Endothelial cell of umbilical vein (primary cell): Measurements from ENCODE around the gene SLC14A1. TPM values are rescaled to one million over a fixed set of nuclear protein-coding genes. Genes with fewer than 3 reads are reported as not detected.

Experiments used
- BruUV-seq: library from RNA; stranded (reverse); fragments of 400-500 nt; replicated peaks from 2 replicates; lab custom pipeline; 2021; lab: Mats Ljungman, UMichigan
- CTCF ChIA-PET: fragments of 300-600, 350-600 bp; sonication (Branson Sonifier 250); formaldehyde crosslinking; loops from one replicate; lab custom pipeline; 2021; ENCODE audit warnings: antibody characterized with exemption, inconsistent platforms; lab: Charles Lee
- POLR2A ChIA-PET: fragments of 300-600, 350-600 bp; sonication (Branson Sonifier 250); formaldehyde crosslinking; loops from one replicate; lab custom pipeline; 2021; ENCODE audit warnings: antibody characterized with exemption, inconsistent platforms; lab: Charles Lee
- DNase-seq: peaks from one replicate; pipeline ENCODE4 v3.0.0-alpha.2; 2011; ENCODE audit warnings: low read depth, low spot score
- FAIRE-seq: peaks from 2 replicates; lab custom pipeline; 2011; peaks lifted over from hg19 to GRCh38; lab: Jason Lieb, UNC
- H2AFZ ChIP-seq: 2 replicates; pipeline ENCODE4 v1.6.0; 2012; ENCODE audit warnings: low read depth, low read length, control low read depth, inconsistent platforms
- H3K27ac ChIP-seq: 2 replicates; pipeline ENCODE4 v1.5.1; 2011; ENCODE audit warnings: low read depth, mild to moderate bottlenecking, control low read depth, low read length, moderate library complexity; ENCODE audit not compliant: insufficient read depth
- H3K27me3 ChIP-seq, 2 experiments: 2 replicates each; pipeline versions ENCODE4 v1.6.0 to v1.6.1; 2011; ENCODE audit warnings: low read length in 2 of 2, mixed read lengths in 1 of 2; ENCODE audit not compliant: control insufficient read depth in 2 of 2, insufficient read depth in 2 of 2
- H3K36me3 ChIP-seq, 2 experiments: 2 replicates in 1 of 2; 3 replicates in 1 of 2; pipeline ENCODE4 v1.5.1; 2011; ENCODE audit warnings: low read length in 2 of 2, mild to moderate bottlenecking in 1 of 2, moderate library complexity in 1 of 2; ENCODE audit not compliant: control insufficient read depth in 2 of 2, insufficient read depth in 2 of 2; ENCODE audit errors: extremely low read depth in 1 of 2
- H3K4me1 ChIP-seq: 3 replicates; pipeline ENCODE4 v1.5.1; 2011; ENCODE audit warnings: mild to moderate bottlenecking, low read length; ENCODE audit not compliant: control insufficient read depth, insufficient read depth; ENCODE audit errors: extremely low read depth
- H3K4me2 ChIP-seq: 2 replicates; pipeline ENCODE4 v1.6.1; 2011; ENCODE audit warnings: low read length, control low read depth, mixed read lengths; ENCODE audit not compliant: insufficient read depth
- H3K4me3 ChIP-seq, 3 experiments: fragments of 200-600 bp in 1 of 3; sonication (generic), shearing (Covaris generic) in 1 of 3; replicated peaks in 1 of 3; 2 replicates each; pipeline ENCODE4 v1.5.1; 2011 to 2016; ENCODE audit warnings: control low read depth in 3 of 3, low read length in 3 of 3, mild to moderate bottlenecking in 2 of 3, inconsistent platforms in 1 of 3, low read depth in 1 of 3, moderate library complexity in 1 of 3; ENCODE audit not compliant: insufficient read depth in 1 of 3
- H3K79me2 ChIP-seq: 2 replicates; pipeline ENCODE4 v1.6.0; 2012; ENCODE audit warnings: low read length, inconsistent platforms; ENCODE audit not compliant: control insufficient read depth, insufficient read depth
- H3K9ac ChIP-seq: replicated peaks from 2 replicates; pipeline ENCODE3; 2011; ENCODE audit warnings: low read length, control low read depth; ENCODE audit not compliant: insufficient read depth; ENCODE audit errors: extremely low read depth
- H3K9me1 ChIP-seq: replicated peaks from 3 replicates; pipeline ENCODE4 v1.6.0; 2011; ENCODE audit warnings: mild to moderate bottlenecking, low read length; ENCODE audit not compliant: control insufficient read depth, insufficient read depth; ENCODE audit errors: extremely low read depth
- H3K9me3 ChIP-seq: replicated peaks from 2 replicates; pipeline ENCODE4 v1.5.1; 2012; ENCODE audit warnings: low read length, inconsistent platforms; ENCODE audit not compliant: control insufficient read depth, insufficient read depth
- H4K20me1 ChIP-seq: replicated peaks from 2 replicates; pipeline ENCODE3; 2011; ENCODE audit warnings: mild to moderate bottlenecking, low read length; ENCODE audit not compliant: control insufficient read depth, insufficient read depth; ENCODE audit errors: extremely low read depth
- CTCF ChIP-seq, 2 donors: IDR thresholded peaks; 1 replicate in 1 of 2; 2 replicates in 1 of 2; pipeline ENCODE4 v1.5.1; 2011; ENCODE audit warnings: low read length in 2 of 2, mild to moderate bottlenecking in 2 of 2, moderate library complexity in 2 of 2, control low read depth in 1 of 2, inconsistent platforms in 1 of 2, low read depth in 1 of 2; ENCODE audit not compliant: insufficient read depth in 1 of 2; ENCODE audit errors: extremely low read depth in 1 of 2
- EZH2 ChIP-seq: IDR thresholded peaks from 2 replicates; pipeline ENCODE4 v1.6.1; 2012; ENCODE audit warnings: borderline replicate concordance, low read depth, mild to moderate bottlenecking, moderate library complexity, low read length, inconsistent platforms; ENCODE audit not compliant: severe bottlenecking
- FOS ChIP-seq: IDR thresholded peaks from 2 replicates; pipeline ENCODE4 v1.6.1; 2011; ENCODE audit warnings: mild to moderate bottlenecking, low read length, moderate library complexity, borderline replicate concordance; ENCODE audit not compliant: insufficient read depth
- GATA2 ChIP-seq: IDR thresholded peaks from 2 replicates; pipeline ENCODE4 v1.7.0; 2011; ENCODE audit warnings: low read depth, mild to moderate bottlenecking, moderate library complexity, mixed read lengths, low read length; ENCODE audit not compliant: insufficient read length, insufficient read depth
- MYC ChIP-seq: IDR thresholded peaks from one replicate; pipeline ENCODE4 v1.6.1; 2011; ENCODE audit warnings: mild to moderate bottlenecking, low read depth, low read length
- POLR2A ChIP-seq: IDR thresholded peaks from 2 replicates; pipeline ENCODE4 v1.6.1; 2012; ENCODE audit warnings: low read depth, mild to moderate bottlenecking, control low read depth, low read length
- POLR2AphosphoS5 ChIP-seq: IDR thresholded peaks from 2 replicates; pipeline ENCODE4 v1.6.1; 2012; ENCODE audit warnings: low read depth, mild to moderate bottlenecking, control low read depth, low read length, moderate library complexity; ENCODE audit not compliant: insufficient read depth
- dilution Hi-C: fragments of 300-500 bp; cut with MboI; formaldehyde crosslinking; loops from one replicate; pipeline ENCODE4 v1.15.0; 2019; ENCODE audit warnings: low sequenced_read_pairs; ENCODE audit not compliant: extremely low pct_ligation_motif_present
- intact Hi-C: fragments of 100-400 bp; cut with micrococcal nuclease; formaldehyde crosslinking; loops from one replicate; pipeline ENCODE4 v1.10.0; 2022
- polyA plus RNA-seq, 4 experiments: library from polyadenylated mRNA; depleted of rRNA in 3 of 4; stranded (reverse) in 3 of 4; unstranded in 1 of 4; fragments of >200 nt; gene quantifications; 2 replicates each; pipeline versions ENCODE4 v1.2.1 to v1.2.3, GENCODE V29; 2011 to 2012; ENCODE audit warnings: missing spikeins in 1 of 4
- total RNA-seq: library from RNA; stranded (reverse); gene quantifications from 2 replicates; pipeline ENCODE4 v1.2.3, GENCODE V29; 2021
- TF ChIP-seq, protein P1 (sequence below): IDR thresholded peaks from 2 replicates; pipeline ENCODE4 v1.6.1; 2011; ENCODE audit not compliant: insufficient read depth, insufficient read length

The SLC14A1 gene
- total and polyA plus RNA-seq, 2 donors (not counting 3 experiments of a cell fraction or from before 2014, with no cell fraction given), result not detected

DNA sequence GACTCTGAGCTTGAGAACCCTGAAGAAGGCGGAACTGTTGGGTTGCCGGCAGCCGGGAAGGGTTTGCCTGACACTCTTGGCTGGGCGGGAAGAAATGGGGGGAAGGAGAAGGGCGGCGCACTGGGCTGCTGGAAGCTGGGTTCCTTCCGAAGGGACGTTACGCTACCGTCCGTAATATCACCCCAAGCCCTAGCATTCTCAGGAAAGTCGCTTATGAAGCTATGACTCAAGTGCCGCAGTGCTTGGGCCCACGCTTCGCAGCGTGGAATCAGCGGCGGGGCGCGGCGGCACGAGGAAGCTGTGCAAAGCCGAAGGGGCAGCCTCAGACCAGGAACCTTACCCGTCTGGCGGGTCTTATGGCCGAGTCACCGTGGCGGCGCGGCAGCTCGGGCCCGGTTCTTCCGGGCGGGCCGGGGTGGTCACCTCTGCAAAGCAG, 51.3 kb downstream of the SLC14A1 start:
- H3K4me2 ChIP-seq, result peak overlapping the region; percentile 74
- ChIA-PET POLR2A (interaction anchor here (0.9 to 1.4 kb wide), 5 partner anchors 8 to 64 kb away, joined by 3 to 8 read pairs (median 3); no protein-coding TSS in a partner anchor), CTCF (interaction anchor here (0.8 to 2.7 kb wide), 20 partner anchors 9 to 105 kb away, joined by 3 to 25 read pairs (median 5); partner anchors contain the start of gene SLC14A1)
- no peaks in the 10 kb centered on the region for H3K36me3 ChIP-seq
- H3K4me3 ChIP-seq, result peak overlapping the region; percentile 27 to 62 (median 55)
- FAIRE-seq (peak; percentile 96), DNase-seq (peak; percentile 89)
- H3K27ac ChIP-seq, result peak overlapping the region; percentile 46
- H3K9ac ChIP-seq, result peak overlapping the region; percentile 80
- H3K9me1 ChIP-seq, result no peaks in the 10 kb centered on the region
- H3K9me3 ChIP-seq, result no peaks in the 10 kb centered on the region
- H4K20me1 ChIP-seq, result no peaks in the 10 kb centered on the region
- intact Hi-C loops (loop anchor here (1.0 kb wide), 3 partner anchors 19 to 64 kb away; no protein-coding TSS in a partner anchor), dilution Hi-C loops (no loop called here)
- no peak for TF ChIP-seq FOS
- TF ChIP-seq POLR2A, result peak; percentile 80
- TF ChIP-seq, protein P1, sequence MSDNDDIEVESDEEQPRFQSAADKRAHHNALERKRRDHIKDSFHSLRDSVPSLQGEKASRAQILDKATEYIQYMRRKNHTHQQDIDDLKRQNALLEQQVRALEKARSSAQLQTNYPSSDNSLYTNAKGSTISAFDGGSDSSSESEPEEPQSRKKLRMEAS, result no peak
- TF ChIP-seq MYC, result no peak
- no peak for TF ChIP-seq EZH2
- no peak for TF ChIP-seq GATA2
- TF ChIP-seq CTCF (IDR thresholded peaks at IDR 0.05; ENCODE audit: extremely low read depth in 1 of 2, insufficient read depth in 1 of 2, low read depth in 1 of 2, low read length in 2 of 2), result no peak
- peak; percentile 79 for TF ChIP-seq POLR2AphosphoS5
- H2AFZ ChIP-seq, result peak overlapping the region; percentile 86
- no peaks in the 10 kb centered on the region for H3K79me2 ChIP-seq
- peaks cover 3 to 16% of the 10 kb centered on the region in 2 experiments for H3K27me3 ChIP-seq
- H3K4me1 ChIP-seq, result peaks cover 9% of the 10 kb centered on the region
- no TSS peak for BruUV-seq
